ENCODE results near the gene AACS.
A peak's percentile ranks its signal among the peaks of the same experiment; 100 is the strongest.

AACS gene

GRCh38 chr12:125021771-125022170, 43.5 kb upstream of the AACS start (continued):
- TF ChIP-seq ZNF830 (tag by site-specific recombination; IDR thresholded peaks at IDR 0.05; ENCODE audit: low read depth), result no peak
- TF ChIP-seq ZNF404 (tag by site-specific recombination; IDR thresholded peaks at IDR 0.05), result no peak
- TF ChIP-seq ZNF112 (tag by site-specific recombination; IDR thresholded peaks at IDR 0.05), result no peak
- TF ChIP-seq, protein P1, sequence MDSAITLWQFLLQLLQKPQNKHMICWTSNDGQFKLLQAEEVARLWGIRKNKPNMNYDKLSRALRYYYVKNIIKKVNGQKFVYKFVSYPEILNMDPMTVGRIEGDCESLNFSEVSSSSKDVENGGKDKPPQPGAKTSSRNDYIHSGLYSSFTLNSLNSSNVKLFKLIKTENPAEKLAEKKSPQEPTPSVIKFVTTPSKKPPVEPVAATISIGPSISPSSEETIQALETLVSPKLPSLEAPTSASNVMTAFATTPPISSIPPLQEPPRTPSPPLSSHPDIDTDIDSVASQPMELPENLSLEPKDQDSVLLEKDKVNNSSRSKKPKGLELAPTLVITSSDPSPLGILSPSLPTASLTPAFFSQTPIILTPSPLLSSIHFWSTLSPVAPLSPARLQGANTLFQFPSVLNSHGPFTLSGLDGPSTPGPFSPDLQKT (IDR thresholded peaks at IDR 0.05; ENCODE audit: borderline replicate concordance, low read depth, low read length), result no peak
- TF ChIP-seq RBAK (tag by site-specific recombination; IDR thresholded peaks at IDR 0.05), result no peak
- TF ChIP-seq KLF9 (tag by site-specific recombination; IDR thresholded peaks at IDR 0.05; ENCODE audit: low read depth), result no peak

- CTCF ChIA-PET, result interaction anchor here (0.6 kb wide), 1 partner anchor 41 kb away, joined by 4 read pairs; no protein-coding TSS in a partner anchor
- Histone ChIP-seq H3K36me3 (ENCODE audit: control insufficient read depth in 2 of 2, insufficient read depth in 1 of 2, low read length in 2 of 2) (peaks cover 13 to 45% of the 10 kb centered on the region in 2 experiments), H3K4me3 (ENCODE audit: low read depth, low read length) (no peak overlapping the region), H3K27ac (ENCODE audit: extremely low read depth, low read depth, low read length) (no peak overlapping the region), H3K9me3 (ENCODE audit: control insufficient read depth, insufficient read depth, low read depth, low read length) (no peaks in the 10 kb centered on the region), H3K4me1 (ENCODE audit: control insufficient read depth, insufficient read depth, low read length) (no peaks in the 10 kb centered on the region; the same call in 1 of the 2 replicates)
- POLR2A ChIA-PET, result interaction anchor here (0.7 kb wide), 1 partner anchor 260 kb away, joined by 3 read pairs; no protein-coding TSS in a partner anchor
- TF ChIP-seq TRIM28 (IDR thresholded peaks at IDR 0.05; ENCODE audit: borderline replicate concordance, low read length) (no peak), ZNF37A (tag by site-specific recombination; IDR thresholded peaks at IDR 0.05) (no peak), KLF7 (tag by site-specific recombination; IDR thresholded peaks at IDR 0.05; ENCODE audit: borderline replicate concordance) (no peak), ZNF558 (tag by site-specific recombination; IDR thresholded peaks at IDR 0.05) (no peak), ZNF677 (tag by site-specific recombination; IDR thresholded peaks at IDR 0.05) (no peak), WT1 (tag by site-specific recombination; IDR thresholded peaks at IDR 0.05) (no peak), ZNF404 (tag by site-specific recombination; IDR thresholded peaks at IDR 0.05) (no peak), KLF16 (tag by site-specific recombination; IDR thresholded peaks at IDR 0.05) (no peak), ZNF654 (tag by site-specific recombination; IDR thresholded peaks at IDR 0.05; ENCODE audit: low read depth) (no peak), ZNF585B (tag by site-specific recombination; IDR thresholded peaks at IDR 0.05) (no peak), ZNF660 (tag by site-specific recombination; IDR thresholded peaks at IDR 0.05) (no peak), ZBTB8A (tag by site-specific recombination; IDR thresholded peaks at IDR 0.05) (no peak), ZSCAN30 (tag by site-specific recombination; IDR thresholded peaks at IDR 0.05) (no peak), ZNF544 (tag by site-specific recombination; IDR thresholded peaks at IDR 0.05) (no peak), KLF10 (tag by site-specific recombination; IDR thresholded peaks at IDR 0.05) (no peak)
- TF ChIP-seq, protein P2, sequence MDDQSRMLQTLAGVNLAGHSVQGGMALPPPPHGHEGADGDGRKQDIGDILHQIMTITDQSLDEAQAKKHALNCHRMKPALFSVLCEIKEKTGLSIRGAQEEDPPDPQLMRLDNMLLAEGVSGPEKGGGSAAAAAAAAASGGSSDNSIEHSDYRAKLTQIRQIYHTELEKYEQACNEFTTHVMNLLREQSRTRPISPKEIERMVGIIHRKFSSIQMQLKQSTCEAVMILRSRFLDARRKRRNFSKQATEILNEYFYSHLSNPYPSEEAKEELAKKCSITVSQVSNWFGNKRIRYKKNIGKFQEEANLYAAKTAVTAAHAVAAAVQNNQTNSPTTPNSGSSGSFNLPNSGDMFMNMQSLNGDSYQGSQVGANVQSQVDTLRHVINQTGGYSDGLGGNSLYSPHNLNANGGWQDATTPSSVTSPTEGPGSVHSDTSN (CRISPR knock-in tag; IDR thresholded peaks at IDR 0.05), result no peak
- TF ChIP-seq, protein P3, sequence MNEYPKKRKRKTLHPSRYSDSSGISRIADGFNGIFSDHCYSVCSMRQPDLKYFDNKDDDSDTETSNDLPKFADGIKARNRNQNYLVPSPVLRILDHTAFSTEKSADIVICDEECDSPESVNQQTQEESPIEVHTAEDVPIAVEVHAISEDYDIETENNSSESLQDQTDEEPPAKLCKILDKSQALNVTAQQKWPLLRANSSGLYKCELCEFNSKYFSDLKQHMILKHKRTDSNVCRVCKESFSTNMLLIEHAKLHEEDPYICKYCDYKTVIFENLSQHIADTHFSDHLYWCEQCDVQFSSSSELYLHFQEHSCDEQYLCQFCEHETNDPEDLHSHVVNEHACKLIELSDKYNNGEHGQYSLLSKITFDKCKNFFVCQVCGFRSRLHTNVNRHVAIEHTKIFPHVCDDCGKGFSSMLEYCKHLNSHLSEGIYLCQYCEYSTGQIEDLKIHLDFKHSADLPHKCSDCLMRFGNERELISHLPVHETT (tag by site-specific recombination; IDR thresholded peaks at IDR 0.05), result no peak
These were observed 42.2 kb upstream of the AACS start for GRCh38 chr12:125023065-125023464.

DNA sequence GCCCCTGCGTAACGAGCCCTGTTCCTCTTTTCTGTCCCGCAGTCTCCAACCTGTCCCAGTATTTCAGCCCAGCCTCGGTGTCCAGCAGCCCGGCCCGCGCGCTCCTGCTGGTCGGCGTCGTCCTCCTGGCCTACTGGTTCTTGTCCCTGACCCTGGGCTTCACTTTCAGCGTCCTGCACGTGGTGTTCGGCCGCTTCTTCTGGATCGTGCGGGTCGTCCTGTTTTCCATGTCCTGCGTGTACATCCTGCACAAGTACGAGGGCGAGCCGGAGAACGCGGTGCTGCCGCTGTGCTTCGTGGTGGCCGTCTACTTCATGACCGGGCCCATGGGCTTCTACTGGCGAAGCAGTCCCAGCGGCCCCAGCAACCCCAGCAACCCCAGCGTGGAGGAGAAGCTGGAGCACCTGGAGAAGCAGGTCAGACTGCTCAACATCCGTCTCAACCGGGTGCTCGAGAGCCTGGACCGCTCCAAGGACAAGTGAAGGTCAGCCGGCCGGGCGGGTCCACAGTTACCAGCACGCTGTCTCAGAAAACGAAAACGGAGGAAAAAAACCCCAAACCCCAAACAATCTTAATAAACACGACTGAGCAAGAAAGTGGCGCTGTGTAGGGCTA, 40.2 kb upstream of the AACS start:
- ChIA-PET POLR2A (no interaction called here), CTCF (no interaction called here)
- no peaks in the 10 kb centered on the region for H3K9me3 ChIP-seq (ENCODE audit: control insufficient read depth, insufficient read depth, low read depth, low read length)
- no peak overlapping the region for H3K4me3 ChIP-seq (ENCODE audit: low read depth, low read length)
- TF ChIP-seq OSR2 (tag by site-specific recombination; IDR thresholded peaks at IDR 0.05) (no peak), ZNF394 (tag by site-specific recombination; IDR thresholded peaks at IDR 0.05; ENCODE audit: borderline replicate concordance) (peak; percentile 71; the same call in 1 of the 2 replicates)
- peaks cover 13 to 40% of the 10 kb centered on the region in 2 experiments for H3K36me3 ChIP-seq (ENCODE audit: control insufficient read depth in 2 of 2, insufficient read depth in 1 of 2, low read length in 2 of 2)
- no peak overlapping the region for H3K27ac ChIP-seq (ENCODE audit: extremely low read depth, low read depth, low read length)
- no peaks in the 10 kb centered on the region; the same call in 1 of the 2 replicates for H3K4me1 ChIP-seq (ENCODE audit: control insufficient read depth, insufficient read depth, low read length)
